Erythroblast (primary cell): ENCODE data around the gene ZNF827.

Experiments used
- GATA1 ChIP-seq: IDR thresholded peaks from 2 replicates; pipeline ENCODE4 v1.6.1; 2011; ENCODE audit warnings: low read depth, mild to moderate bottlenecking, control low read depth, low read length, moderate library complexity
- POLR2A ChIP-seq: IDR thresholded peaks from 2 replicates; pipeline ENCODE4 v1.6.1; 2011; ENCODE audit warnings: mild to moderate bottlenecking, low read length

- no peak for TF ChIP-seq POLR2A
- no peak for TF ChIP-seq GATA1
Measured at GRCh38 chr4:145921231-145921630, 17.4 kb downstream of the ZNF827 start.
